Measurements from ENCODE around the gene MAGEA1.
"Not testable (repeated sequence)": the region's sequence is repeated elsewhere in the genome, so short reads cannot be mapped to it uniquely, and the experiment has no call there.

Gene MAGEA1

GRCh38 chrX:153179131-153179530, at the start of gene MAGEA1:
TSS of gene MAGEA1 (plus strand) at chrX:153179284. CDS start at chrX:153182390, 3,106 bp downstream.
- DNase-seq = no peak

GRCh38 chrX:153132924-153133323, 46.2 kb upstream of the MAGEA1 start:
- DNase-seq = not testable (repeated sequence)

- not testable (repeated sequence) for DNase-seq
These were observed 40.0 kb upstream of the MAGEA1 start for GRCh38 chrX:153139074-153139473.

GRCh38 chrX:153146288-153146687, 32.8 kb upstream of the MAGEA1 start:
- not testable (repeated sequence) for DNase-seq

- DNase-seq = no peak
These were observed 25.6 kb upstream of the MAGEA1 start for GRCh38 chrX:153153516-153153915.

- no peak for DNase-seq
These were observed 21.6 kb upstream of the MAGEA1 start for GRCh38 chrX:153157450-153157849.

- DNase-seq = no peak
These were observed 20.8 kb upstream of the MAGEA1 start for GRCh38 chrX:153158319-153158718.

- DNase-seq = no peak
These were observed 17.1 kb upstream of the MAGEA1 start for GRCh38 chrX:153161952-153162351.

GRCh38 chrX:153164733-153165132, 14.4 kb upstream of the MAGEA1 start:
- DNase-seq = no peak

- DNase-seq = not testable (repeated sequence)
These were observed 10.7 kb upstream of the MAGEA1 start for GRCh38 chrX:153168423-153168822.

- no peak for DNase-seq
These were observed 2.7 kb downstream of the MAGEA1 start for GRCh38 chrX:153181822-153182221.

GRCh38 chrX:153184787-153185186, 5.7 kb downstream of the MAGEA1 start:
- peak; percentile 8 for DNase-seq

GRCh38 chrX:153190381-153190780, 11.3 kb downstream of the MAGEA1 start:
- no peak for DNase-seq

GRCh38 chrX:153200462-153200861, 21.4 kb downstream of the MAGEA1 start:
- DNase-seq = no peak

GRCh38 chrX:153206425-153207046, 27.5 kb downstream of the MAGEA1 start:
- DNase-seq = no peak

- DNase-seq = no peak
These were observed 30.3 kb downstream of the MAGEA1 start for GRCh38 chrX:153209347-153209746.

GRCh38 chrX:153214934-153215333, 35.9 kb downstream of the MAGEA1 start:
- DNase-seq = no peak

- DNase-seq = no peak
These were observed 37.8 kb downstream of the MAGEA1 start for GRCh38 chrX:153216926-153217325.

GRCh38 chrX:153225438-153226098, 46.5 kb downstream of the MAGEA1 start:
- DNase-seq = no peak

GRCh38 chrX:153226344-153227185, 47.5 kb downstream of the MAGEA1 start:
- no peak for DNase-seq

Measured in NCI-H2029 (cell line).